A549 (cell line): ENCODE data around the gene IQGAP2. TPM values are rescaled to one million over a fixed set of nuclear protein-coding genes. Genes with fewer than 3 reads are reported as not detected.

ENCODE experiments used
- ATAC-seq, 2 experiments: fragments of 200-7000 bp in 1 of 2; fragments of >200 bp in 1 of 2; cut with Nextera tagmentation in 1 of 2; cut with Tn5 transposase in 1 of 2; 3 replicates each; pipeline versions ENCODE4 v1.8.0 to v1.9.1; 2018 to 2020; ENCODE audit warnings: mild to moderate bottlenecking in 1 of 2, moderate library complexity in 1 of 2
- CTCF ChIA-PET: fragments of 300-600 bp; sonication (Branson Sonifier 250); formaldehyde crosslinking; extraction: SDS; loops from one replicate; lab custom pipeline; 2021; ENCODE audit warnings: antibody characterized with exemption, inconsistent platforms; lab: Yijun Ruan, JAX
- POLR2A ChIA-PET: fragments of 350-600 bp; formaldehyde crosslinking; extraction: SDS; loops from one replicate; lab custom pipeline; 2021; ENCODE audit warnings: antibody characterized with exemption, inconsistent platforms; lab: Yijun Ruan, JAX
- DNase-seq, 2 experiments: peaks; one replicate each; pipeline versions ENCODE4 v3.0.0 to v3.0.0-alpha.2; 2011 to 2016; ENCODE audit warnings: low read depth in 1 of 2, low spot score in 1 of 2
- FAIRE-seq: peaks from 2 replicates; lab custom pipeline; 2011; peaks lifted over from hg19 to GRCh38; lab: Jason Lieb, UNC
- H3K27ac ChIP-seq, 2 experiments: fragments of >200 bp; sonication (Bioruptor Twin); formaldehyde crosslinking; 3 replicates each; pipeline ENCODE4 v1.5.1; 2016 to 2017
- H3K4me1 ChIP-seq: fragments of >200 bp; sonication (Bioruptor Twin); formaldehyde crosslinking; 3 replicates; pipeline ENCODE4 v1.6.1; 2016
- H3K4me2 ChIP-seq: fragments of >200 bp; sonication (Bioruptor Twin); formaldehyde crosslinking; 3 replicates; pipeline ENCODE4 v1.6.1; 2016
- H3K4me3 ChIP-seq: fragments of >200 bp; sonication (Bioruptor Twin); formaldehyde crosslinking; 3 replicates; pipeline ENCODE4 v1.5.1; 2016
- H3K9me3 ChIP-seq: fragments of >200 bp; sonication (Bioruptor Twin); formaldehyde crosslinking; 3 replicates; pipeline ENCODE4 v1.6.1; 2016
- CHD2 ChIP-seq: fragments of 150-350 bp; IDR thresholded peaks from 2 replicates; pipeline ENCODE4 v1.6.1; 2014; ENCODE audit warnings: low read length; ENCODE audit not compliant: partially characterized antibody
- FOSB ChIP-seq: fragments of 250-450 bp; sonication (Bioruptor Pico); IDR thresholded peaks from 2 replicates; pipeline ENCODE4 v1.5.0; 2020; ENCODE audit warnings: mild to moderate bottlenecking, moderate library complexity
- FOSL2 ChIP-seq, 2 experiments: fragments of 450-650 bp in 1 of 2; fragments of >200 bp in 1 of 2; sonication (Bioruptor Twin) in 1 of 2; formaldehyde crosslinking; IDR thresholded peaks; 2 replicates each; pipeline versions ENCODE4 v1.5.0 to v1.6.1; 2016 to 2020; ENCODE audit warnings: mild to moderate bottlenecking in 1 of 2, moderate library complexity in 1 of 2
- FOXS1 ChIP-seq: fragments of 250-450 bp; sonication (Bioruptor Pico); IDR thresholded peaks from 2 replicates; pipeline ENCODE4 v1.5.0; 2020; ENCODE audit warnings: mild to moderate bottlenecking, moderate library complexity
- GATA3 ChIP-seq: IDR thresholded peaks from 2 replicates; pipeline ENCODE4 v1.6.1; 2012; ENCODE audit warnings: borderline replicate concordance
- HEYL ChIP-seq: fragments of 250-450 bp; sonication (Bioruptor Pico); IDR thresholded peaks from 2 replicates; pipeline ENCODE4 v1.8.0; 2021; ENCODE audit warnings: mild to moderate bottlenecking, moderate library complexity
- HOXA7 ChIP-seq: fragments of 250-450 bp; sonication (Bioruptor Pico); IDR thresholded peaks from 2 replicates; pipeline ENCODE4 v1.5.0; 2020; ENCODE audit warnings: mild to moderate bottlenecking, moderate library complexity
- HOXB13 ChIP-seq: fragments of 250-450 bp; sonication (Bioruptor Pico); IDR thresholded peaks from 2 replicates; pipeline ENCODE4 v1.5.0; 2020; ENCODE audit warnings: low read depth, mild to moderate bottlenecking, moderate library complexity
- JUN ChIP-seq, 2 experiments: fragments of >200 bp; sonication (Bioruptor Twin); formaldehyde crosslinking; IDR thresholded peaks; 2 replicates in 1 of 2; 3 replicates in 1 of 2; pipeline ENCODE4 v1.6.1; 2016 to 2017
- KDM1A ChIP-seq: fragments of 200-600 bp; sonication (generic); IDR thresholded peaks from 2 replicates; pipeline ENCODE4 v1.6.1; 2016; ENCODE audit warnings: low read depth, mild to moderate bottlenecking
- KDM5A ChIP-seq: fragments of 200-600 bp; sonication (generic); IDR thresholded peaks from 2 replicates; pipeline ENCODE4 v1.6.1; 2016; ENCODE audit warnings: antibody characterized with exemption, mild to moderate bottlenecking
- MAZ ChIP-seq: fragments of 150-350 bp; IDR thresholded peaks from 2 replicates; pipeline ENCODE4 v1.6.1; 2014; ENCODE audit warnings: antibody characterized with exemption, low read depth, low read length, borderline replicate concordance
- PHF8 ChIP-seq: fragments of 200-600 bp; sonication (generic); IDR thresholded peaks from 2 replicates; pipeline ENCODE4 v1.6.1; 2016; ENCODE audit warnings: low read depth, mild to moderate bottlenecking, antibody characterized with exemption, moderate library complexity, borderline replicate concordance
- POLR2AphosphoS2 ChIP-seq: conservative IDR thresholded peaks from 2 replicates; pipeline ENCODE4 v1.6.1; 2012; ENCODE audit warnings: low read length, improper control_type of control experiment, inconsistent platforms
- RCOR1 ChIP-seq: fragments of 150-350 bp; IDR thresholded peaks from 2 replicates; pipeline ENCODE4 v1.6.1; 2014; ENCODE audit warnings: antibody characterized with exemption, low read length, low read depth
- RFX5 ChIP-seq: fragments of 450-650 bp; IDR thresholded peaks from 2 replicates; pipeline ENCODE4 v1.7.1; 2014; ENCODE audit warnings: antibody characterized with exemption, mild to moderate bottlenecking, moderate library complexity
- SMC3 ChIP-seq: fragments of >200 bp; sonication (Bioruptor Twin); formaldehyde crosslinking; IDR thresholded peaks from 3 replicates; pipeline ENCODE4 v1.6.1; 2018; ENCODE audit warnings: inconsistent platforms
- TP53 ChIP-seq: fragments of 250-450 bp; sonication (Bioruptor Pico); IDR thresholded peaks from 2 replicates; pipeline ENCODE4 v1.5.0; 2021; ENCODE audit warnings: mild to moderate bottlenecking, moderate library complexity
- WGBS: methylation state at CpG from one replicate; pipeline ENCODE4 v1.1.6; 2017; ENCODE audit errors: missing lambda C conversion rate; 5-methylcytosine and 5-hydroxymethylcytosine counted together
- polyA plus RNA-seq, 4 experiments: library from polyadenylated mRNA; depleted of rRNA in 3 of 4; stranded (reverse); fragments of >200 nt; fragmentation: RNase III in 1 of 4; extraction: RNeasy Plus Mini Kit Qiagen cat#74134 plus additional on column Dnase treatment in 1 of 4; gene quantifications; 2 replicates in 3 of 4; 3 replicates in 1 of 4; pipeline ENCODE4 v1.2.3, GENCODE V29; 2011 to 2017
- TF ChIP-seq, protein P1 (sequence below): fragments of >200 bp; sonication (Bioruptor Twin); formaldehyde crosslinking; IDR thresholded peaks from 3 replicates; pipeline ENCODE4 v1.5.1; 2016
- TF ChIP-seq, protein P2 (sequence below): IDR thresholded peaks from 2 replicates; pipeline ENCODE4 v1.6.1; 2012
- TF ChIP-seq, protein P3 (sequence below): IDR thresholded peaks from 2 replicates; pipeline ENCODE4 v1.6.1; 2012; ENCODE audit warnings: low read depth, borderline replicate concordance
- TF ChIP-seq, protein P4 (sequence below): fragments of 200-600 bp; sonication (generic); IDR thresholded peaks from 2 replicates; pipeline ENCODE4 v1.6.1; 2016; ENCODE audit warnings: antibody characterized with exemption, mild to moderate bottlenecking, moderate library complexity
- TF ChIP-seq, protein P5 (sequence below): fragments of 450-650 bp; IDR thresholded peaks from 2 replicates; pipeline ENCODE4 v1.6.1; 2014; ENCODE audit warnings: antibody characterized with exemption

IQGAP2 gene
- polyA plus RNA-seq, 2 of the 4 experiments (the other 2 are of a cell fraction), result 5.3 to 10.1 TPM

DNA sequence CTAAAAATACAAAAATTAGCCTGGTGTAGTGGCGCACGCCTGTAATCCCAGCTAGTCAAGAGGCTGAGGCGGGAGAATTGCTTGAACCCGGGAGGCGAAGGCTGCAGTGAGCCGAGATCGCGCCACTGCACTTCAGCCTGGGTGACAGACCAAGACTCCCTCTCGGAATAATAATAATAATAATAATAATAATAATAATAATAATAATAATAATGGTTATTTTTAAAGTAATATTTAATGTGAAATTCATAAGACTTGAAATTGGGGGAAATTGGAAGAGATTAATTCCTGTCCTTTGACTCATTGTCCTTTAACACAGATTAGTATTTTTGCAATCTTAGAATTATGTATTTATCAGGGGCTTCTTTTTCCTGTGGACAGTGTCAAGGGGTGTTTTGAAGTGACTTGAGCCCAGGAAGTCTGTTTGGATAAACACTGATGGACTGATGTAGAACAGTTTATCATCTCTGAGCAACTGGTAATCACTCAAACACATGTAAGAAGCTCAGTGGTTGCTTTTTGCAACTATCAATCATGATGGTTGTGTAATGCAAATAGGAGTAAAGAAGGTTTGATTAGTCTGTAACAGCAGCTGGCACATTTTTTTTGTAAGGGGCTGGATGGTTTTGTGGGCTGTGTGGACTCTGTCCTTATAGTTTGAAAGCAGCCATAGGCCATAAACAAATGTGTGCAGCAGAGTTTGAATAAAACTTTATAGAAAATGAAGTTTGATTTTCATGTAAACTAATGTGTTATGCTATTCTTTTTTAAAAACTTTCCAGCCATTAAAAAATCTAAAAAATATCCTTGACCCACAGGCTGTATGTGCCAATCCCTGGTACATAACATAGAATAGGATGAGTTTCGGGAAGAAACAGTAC, 126.6 kb downstream of the IQGAP2 start:
- H3K4me1 ChIP-seq, result no peaks in the 10 kb centered on the region
- H3K4me2 ChIP-seq, result no peak overlapping the region
- CTCF ChIA-PET, result interaction anchor here (1.0 to 1.4 kb wide), 2 partner anchors 13 to 126 kb away, joined by 3 read pairs; no protein-coding TSS in a partner anchor
- WGBS, result 76% methylated on average over 10 of the region's 10 CpGs
- no peaks in the 10 kb centered on the region for H3K9me3 ChIP-seq
- no peak overlapping the region for H3K27ac ChIP-seq
- TF ChIP-seq, protein P1, sequence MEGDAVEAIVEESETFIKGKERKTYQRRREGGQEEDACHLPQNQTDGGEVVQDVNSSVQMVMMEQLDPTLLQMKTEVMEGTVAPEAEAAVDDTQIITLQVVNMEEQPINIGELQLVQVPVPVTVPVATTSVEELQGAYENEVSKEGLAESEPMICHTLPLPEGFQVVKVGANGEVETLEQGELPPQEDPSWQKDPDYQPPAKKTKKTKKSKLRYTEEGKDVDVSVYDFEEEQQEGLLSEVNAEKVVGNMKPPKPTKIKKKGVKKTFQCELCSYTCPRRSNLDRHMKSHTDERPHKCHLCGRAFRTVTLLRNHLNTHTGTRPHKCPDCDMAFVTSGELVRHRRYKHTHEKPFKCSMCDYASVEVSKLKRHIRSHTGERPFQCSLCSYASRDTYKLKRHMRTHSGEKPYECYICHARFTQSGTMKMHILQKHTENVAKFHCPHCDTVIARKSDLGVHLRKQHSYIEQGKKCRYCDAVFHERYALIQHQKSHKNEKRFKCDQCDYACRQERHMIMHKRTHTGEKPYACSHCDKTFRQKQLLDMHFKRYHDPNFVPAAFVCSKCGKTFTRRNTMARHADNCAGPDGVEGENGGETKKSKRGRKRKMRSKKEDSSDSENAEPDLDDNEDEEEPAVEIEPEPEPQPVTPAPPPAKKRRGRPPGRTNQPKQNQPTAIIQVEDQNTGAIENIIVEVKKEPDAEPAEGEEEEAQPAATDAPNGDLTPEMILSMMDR, result no peak
- TF ChIP-seq, protein P2, sequence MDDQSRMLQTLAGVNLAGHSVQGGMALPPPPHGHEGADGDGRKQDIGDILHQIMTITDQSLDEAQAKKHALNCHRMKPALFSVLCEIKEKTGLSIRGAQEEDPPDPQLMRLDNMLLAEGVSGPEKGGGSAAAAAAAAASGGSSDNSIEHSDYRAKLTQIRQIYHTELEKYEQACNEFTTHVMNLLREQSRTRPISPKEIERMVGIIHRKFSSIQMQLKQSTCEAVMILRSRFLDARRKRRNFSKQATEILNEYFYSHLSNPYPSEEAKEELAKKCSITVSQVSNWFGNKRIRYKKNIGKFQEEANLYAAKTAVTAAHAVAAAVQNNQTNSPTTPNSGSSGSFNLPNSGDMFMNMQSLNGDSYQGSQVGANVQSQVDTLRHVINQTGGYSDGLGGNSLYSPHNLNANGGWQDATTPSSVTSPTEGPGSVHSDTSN, result no peak
- TF ChIP-seq FOXS1 (CRISPR knock-in tag) (no peak), RCOR1 (no peak), KDM1A (no peak), FOSL2 (IDR thresholded peaks at IDR 0.05) (no peak), FOSL2 (CRISPR knock-in tag; IDR thresholded peaks at IDR 0.05) (no peak), HOXB13 (CRISPR knock-in tag) (no peak), JUN (IDR thresholded peaks at IDR 0.05) (no peak), SMC3 (no peak)
- TF ChIP-seq, all 56 proteins: peak for 0
- DNase-seq, result no peak
- POLR2A ChIA-PET, result no interaction called here
- no peak overlapping the region for H3K4me3 ChIP-seq
- FAIRE-seq, result no peak
- no peak for ATAC-seq

DNA sequence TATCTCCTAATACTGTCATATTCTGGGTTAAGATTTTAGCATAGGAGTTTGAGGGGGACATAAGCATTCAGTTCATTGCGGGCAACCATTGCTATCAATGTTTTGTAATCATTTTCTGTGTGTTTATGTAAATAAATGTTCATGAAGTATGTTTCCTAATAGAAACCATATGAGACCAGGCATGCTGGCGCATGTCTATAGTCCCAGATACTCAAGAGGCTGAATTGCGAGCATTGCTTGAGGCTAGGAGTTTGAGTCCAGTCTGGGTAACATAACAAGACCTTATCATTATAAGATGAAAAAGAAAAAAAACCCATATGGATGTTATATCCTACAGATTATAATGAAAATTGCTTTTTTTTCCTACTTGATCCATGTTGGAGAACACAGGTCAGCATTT, 129.0 kb downstream of the IQGAP2 start:
- WGBS, result 84% methylated on average over 3 of the region's 3 CpGs
- no peak for DNase-seq
- H3K27ac ChIP-seq, result no peak overlapping the region
- no peaks in the 10 kb centered on the region for H3K9me3 ChIP-seq
- H3K4me3 ChIP-seq, result no peak overlapping the region
- no peak for FAIRE-seq
- CTCF ChIA-PET, result no interaction called here
- peaks cover 3% of the 10 kb centered on the region; the same call in 1 of the 3 replicates for H3K4me1 ChIP-seq
- ATAC-seq, result no peak
- POLR2A ChIA-PET, result no interaction called here
- H3K4me2 ChIP-seq, result no peak overlapping the region
- TF ChIP-seq PHF8, result no peak
- no peak for TF ChIP-seq GATA3
- no peak for TF ChIP-seq FOSB (CRISPR knock-in tag)
- no peak for TF ChIP-seq CHD2
- TF ChIP-seq RFX5, result no peak
- TF ChIP-seq HEYL, result no peak
- no peak for TF ChIP-seq KDM5A
- no peak for TF ChIP-seq TP53
- no peak for TF ChIP-seq HOXA7 (CRISPR knock-in tag)
- TF ChIP-seq, protein P1, result no peak
- TF ChIP-seq POLR2AphosphoS2, result no peak
- TF ChIP-seq, protein P3, sequence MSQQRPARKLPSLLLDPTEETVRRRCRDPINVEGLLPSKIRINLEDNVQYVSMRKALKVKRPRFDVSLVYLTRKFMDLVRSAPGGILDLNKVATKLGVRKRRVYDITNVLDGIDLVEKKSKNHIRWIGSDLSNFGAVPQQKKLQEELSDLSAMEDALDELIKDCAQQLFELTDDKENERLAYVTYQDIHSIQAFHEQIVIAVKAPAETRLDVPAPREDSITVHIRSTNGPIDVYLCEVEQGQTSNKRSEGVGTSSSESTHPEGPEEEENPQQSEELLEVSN, result no peak
- TF ChIP-seq, protein P4, sequence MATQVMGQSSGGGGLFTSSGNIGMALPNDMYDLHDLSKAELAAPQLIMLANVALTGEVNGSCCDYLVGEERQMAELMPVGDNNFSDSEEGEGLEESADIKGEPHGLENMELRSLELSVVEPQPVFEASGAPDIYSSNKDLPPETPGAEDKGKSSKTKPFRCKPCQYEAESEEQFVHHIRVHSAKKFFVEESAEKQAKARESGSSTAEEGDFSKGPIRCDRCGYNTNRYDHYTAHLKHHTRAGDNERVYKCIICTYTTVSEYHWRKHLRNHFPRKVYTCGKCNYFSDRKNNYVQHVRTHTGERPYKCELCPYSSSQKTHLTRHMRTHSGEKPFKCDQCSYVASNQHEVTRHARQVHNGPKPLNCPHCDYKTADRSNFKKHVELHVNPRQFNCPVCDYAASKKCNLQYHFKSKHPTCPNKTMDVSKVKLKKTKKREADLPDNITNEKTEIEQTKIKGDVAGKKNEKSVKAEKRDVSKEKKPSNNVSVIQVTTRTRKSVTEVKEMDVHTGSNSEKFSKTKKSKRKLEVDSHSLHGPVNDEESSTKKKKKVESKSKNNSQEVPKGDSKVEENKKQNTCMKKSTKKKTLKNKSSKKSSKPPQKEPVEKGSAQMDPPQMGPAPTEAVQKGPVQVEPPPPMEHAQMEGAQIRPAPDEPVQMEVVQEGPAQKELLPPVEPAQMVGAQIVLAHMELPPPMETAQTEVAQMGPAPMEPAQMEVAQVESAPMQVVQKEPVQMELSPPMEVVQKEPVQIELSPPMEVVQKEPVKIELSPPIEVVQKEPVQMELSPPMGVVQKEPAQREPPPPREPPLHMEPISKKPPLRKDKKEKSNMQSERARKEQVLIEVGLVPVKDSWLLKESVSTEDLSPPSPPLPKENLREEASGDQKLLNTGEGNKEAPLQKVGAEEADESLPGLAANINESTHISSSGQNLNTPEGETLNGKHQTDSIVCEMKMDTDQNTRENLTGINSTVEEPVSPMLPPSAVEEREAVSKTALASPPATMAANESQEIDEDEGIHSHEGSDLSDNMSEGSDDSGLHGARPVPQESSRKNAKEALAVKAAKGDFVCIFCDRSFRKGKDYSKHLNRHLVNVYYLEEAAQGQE, result no peak
- TF ChIP-seq, protein P5, sequence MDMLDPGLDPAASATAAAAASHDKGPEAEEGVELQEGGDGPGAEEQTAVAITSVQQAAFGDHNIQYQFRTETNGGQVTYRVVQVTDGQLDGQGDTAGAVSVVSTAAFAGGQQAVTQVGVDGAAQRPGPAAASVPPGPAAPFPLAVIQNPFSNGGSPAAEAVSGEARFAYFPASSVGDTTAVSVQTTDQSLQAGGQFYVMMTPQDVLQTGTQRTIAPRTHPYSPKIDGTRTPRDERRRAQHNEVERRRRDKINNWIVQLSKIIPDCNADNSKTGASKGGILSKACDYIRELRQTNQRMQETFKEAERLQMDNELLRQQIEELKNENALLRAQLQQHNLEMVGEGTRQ, result no peak
- TF ChIP-seq HOXB13 (CRISPR knock-in tag), result no peak
- TF ChIP-seq, protein P2, result no peak
- no peak for TF ChIP-seq MAZ
